HG03342 (cell line): Measurements from ENCODE around the gene IPPK.

ENCODE experiments used
- ATAC-seq: cut with Tn5 transposase; IDR thresholded peaks from one replicate; pipeline ENCODE4 v1.9.1; 2021; ENCODE audit warnings: mild to moderate bottlenecking, moderate library complexity; ENCODE audit not compliant: unreplicated experiment

IPPK gene

DNA sequence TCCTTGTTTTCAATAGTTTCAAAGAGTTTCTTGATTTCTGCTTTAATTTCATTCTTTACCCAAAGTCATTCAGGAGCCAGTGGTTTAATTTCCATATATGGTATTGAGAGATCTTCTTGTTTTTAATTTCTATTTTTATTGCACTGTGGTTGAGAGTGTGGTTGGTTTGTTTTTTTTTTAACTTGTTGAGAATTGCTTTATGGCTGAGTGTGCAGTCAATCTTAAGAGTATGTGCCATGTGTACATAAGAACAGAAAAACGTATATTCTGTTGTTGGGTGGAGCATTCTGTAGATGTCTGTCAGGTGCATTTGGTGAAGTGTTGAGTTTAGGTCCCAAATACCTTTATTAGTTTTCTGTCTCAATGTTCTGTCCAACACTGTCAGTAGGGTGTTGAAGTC lies 26.7 kb upstream of the IPPK start:
- no peak for ATAC-seq

DNA sequence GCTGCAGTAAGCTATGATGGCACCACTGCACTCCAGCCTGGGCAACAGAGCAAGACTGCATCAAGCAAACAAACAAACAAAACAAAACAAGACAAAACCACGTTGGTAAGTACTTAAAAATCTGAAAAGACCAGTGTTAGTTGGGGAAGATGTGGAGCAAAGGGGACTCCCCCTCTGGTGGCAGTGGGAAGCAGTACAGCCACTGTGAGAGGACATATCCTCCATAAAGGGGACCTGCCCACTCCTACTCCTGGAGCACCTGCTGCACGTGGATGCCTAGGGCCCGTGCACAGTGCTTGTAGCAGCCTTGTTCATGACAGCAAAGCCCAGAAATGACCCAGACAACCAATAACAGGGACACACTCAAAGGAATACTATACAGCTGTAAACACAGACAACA lies 17.0 kb upstream of the IPPK start:
- no peak for ATAC-seq

DNA sequence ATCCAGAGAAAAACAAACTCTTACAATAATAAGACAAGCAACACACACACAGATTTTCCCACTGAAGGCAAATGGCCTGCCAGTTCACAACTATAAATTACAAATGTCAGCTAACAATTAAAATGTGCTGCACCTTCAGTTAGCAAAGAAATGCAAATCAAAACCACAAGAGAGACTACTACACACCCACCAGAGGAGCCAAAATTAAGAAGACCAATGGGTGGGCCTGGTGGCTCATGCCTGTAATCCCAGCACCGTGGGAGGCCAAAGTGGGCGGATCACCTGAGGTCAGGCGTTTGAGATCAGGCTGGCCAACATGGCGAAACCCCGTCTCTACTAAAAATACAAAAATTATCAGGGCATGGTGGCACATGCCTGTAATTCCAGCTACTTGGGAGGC lies 15.1 kb upstream of the IPPK start:
- no peak for ATAC-seq

DNA sequence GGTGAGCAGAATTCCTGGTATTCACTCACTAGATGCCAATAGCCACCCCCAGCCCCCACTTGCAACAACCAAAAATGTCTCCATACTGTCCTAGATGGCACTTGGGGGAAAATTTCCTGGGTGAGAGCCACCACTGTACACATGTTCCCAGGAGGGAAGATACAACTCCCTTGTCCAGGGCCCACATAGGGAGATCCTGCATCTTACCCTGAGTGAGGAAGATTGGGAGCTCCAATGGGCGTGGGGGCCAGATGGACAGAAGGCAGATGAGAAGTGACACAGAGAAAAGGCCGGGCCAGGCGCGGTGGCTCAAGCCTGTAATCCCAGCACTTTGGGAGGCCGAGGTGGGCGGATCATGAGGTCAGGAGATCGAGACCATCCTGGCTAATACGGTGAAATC lies 12.3 kb upstream of the IPPK start:
- ATAC-seq, result no peak

DNA sequence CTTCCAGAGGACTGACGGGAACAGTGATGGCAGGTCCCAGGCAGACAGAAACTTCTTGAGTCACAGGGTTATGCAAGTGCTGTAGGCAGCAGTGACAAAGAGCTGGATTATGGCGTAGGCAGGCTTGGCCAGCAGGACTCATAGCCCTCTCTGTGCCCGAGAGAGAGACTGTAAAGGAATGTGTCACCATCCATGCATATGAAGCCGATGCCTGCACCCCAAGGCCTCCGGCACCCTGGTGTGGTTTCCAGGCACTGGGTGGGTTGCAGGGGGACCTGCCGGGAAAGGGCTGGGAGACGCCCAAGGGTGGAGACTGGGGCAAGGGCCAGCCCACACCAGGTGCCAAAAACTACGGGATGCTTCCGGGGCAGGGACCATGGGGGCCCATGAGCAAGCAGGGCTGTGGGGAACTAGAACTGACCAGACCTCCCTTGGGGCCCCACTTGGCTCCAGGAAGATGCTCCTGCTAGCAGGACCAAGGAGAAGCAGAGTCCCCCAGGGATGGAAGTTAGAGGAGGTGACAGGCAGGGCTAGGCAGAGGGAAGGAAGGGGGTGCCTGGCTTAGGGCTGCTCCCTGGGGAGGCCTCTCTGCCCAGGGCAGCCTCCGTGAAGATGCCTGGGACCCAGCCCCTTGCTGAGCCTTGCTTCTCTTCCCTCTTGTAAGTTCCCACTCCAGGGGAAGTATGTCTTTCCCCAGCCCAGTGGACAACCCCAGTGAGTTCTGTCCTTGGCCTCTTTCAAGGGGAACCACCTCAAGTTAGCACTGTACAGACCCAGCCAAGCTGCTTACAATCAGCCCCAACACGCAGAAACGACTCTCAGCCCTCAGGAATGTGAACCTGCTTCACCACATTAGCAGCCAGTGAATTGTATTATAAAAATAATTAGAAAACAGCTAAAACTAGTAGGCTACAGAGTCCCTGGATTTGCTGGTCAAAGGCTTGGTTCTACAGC lies 10.5 kb upstream of the IPPK start:
- ATAC-seq, result no peak

DNA sequence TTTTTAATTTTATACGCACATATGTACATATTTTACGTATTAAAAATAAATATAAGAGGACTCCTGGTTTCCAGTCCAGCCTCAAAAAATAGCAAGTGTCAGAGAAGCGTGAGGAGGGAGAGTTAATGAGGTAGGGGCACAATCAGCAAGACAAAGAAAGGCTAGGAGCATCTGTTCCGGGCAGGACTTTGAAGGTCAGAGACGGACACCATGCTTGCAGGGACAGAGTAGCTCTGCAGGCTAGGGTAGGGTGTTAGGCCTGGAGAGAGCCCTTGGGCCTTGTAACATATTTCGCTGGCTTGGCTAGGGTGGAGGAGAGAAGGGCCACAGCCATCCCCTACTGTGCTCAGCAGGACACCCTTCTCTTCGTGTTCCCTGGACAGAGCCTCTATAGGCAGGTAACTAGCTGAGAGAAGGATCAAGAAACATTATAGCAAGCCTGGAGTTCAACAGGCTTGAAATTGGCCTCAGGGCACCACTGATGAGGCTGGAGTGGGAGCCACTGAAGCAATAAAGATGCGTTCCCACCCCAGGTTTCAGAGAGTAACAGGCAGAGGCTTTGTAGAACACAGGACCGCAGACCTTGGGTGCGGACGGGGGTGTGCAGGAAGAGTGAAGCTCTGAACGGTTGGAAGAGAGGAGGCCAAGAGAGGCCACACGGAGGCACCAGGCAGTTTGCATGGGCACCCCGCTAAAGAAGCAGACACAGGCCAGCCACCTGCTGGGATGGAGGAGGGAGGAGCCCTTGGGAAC lies 9.7 kb upstream of the IPPK start:
- no peak for ATAC-seq

DNA sequence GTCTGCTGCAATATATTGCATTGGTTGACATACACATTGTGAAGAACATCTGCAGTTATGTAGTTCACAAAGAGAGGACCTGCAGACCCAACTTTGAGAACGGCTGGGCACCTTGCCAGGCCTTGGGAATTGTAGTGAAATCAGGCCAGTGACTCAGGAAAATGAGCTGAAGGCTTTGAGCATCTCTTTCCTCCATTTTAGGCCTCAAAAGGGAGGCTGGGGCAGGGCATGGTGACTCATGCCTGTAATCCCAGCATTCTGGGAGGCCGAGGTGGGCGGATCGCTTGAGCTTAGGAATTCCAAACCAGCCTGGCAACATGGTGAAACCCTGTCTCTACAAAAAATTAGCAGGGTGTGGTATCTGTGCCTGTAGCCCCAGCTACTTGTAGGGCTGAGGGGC lies 1.4 kb upstream of the IPPK start:
- no peak for ATAC-seq

DNA sequence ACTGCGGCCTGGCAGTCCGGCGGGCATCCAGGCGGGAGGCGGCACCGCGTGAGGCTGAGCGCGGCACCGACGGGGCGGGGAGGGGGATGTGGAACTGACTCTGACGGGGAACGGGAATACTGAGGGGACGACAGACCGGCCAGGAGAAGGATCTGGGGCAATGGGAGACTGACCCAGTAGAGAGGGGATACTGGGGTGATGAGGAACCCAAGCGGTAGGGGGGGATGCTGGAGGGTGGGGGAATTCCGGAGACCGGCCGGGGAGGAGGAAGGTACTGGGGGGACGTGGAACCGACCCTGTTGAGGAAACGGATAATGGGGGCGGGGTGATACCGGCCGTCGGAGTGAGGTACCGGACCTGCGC lies 423 bp downstream of the IPPK start:
- peak; percentile 8 for ATAC-seq

DNA sequence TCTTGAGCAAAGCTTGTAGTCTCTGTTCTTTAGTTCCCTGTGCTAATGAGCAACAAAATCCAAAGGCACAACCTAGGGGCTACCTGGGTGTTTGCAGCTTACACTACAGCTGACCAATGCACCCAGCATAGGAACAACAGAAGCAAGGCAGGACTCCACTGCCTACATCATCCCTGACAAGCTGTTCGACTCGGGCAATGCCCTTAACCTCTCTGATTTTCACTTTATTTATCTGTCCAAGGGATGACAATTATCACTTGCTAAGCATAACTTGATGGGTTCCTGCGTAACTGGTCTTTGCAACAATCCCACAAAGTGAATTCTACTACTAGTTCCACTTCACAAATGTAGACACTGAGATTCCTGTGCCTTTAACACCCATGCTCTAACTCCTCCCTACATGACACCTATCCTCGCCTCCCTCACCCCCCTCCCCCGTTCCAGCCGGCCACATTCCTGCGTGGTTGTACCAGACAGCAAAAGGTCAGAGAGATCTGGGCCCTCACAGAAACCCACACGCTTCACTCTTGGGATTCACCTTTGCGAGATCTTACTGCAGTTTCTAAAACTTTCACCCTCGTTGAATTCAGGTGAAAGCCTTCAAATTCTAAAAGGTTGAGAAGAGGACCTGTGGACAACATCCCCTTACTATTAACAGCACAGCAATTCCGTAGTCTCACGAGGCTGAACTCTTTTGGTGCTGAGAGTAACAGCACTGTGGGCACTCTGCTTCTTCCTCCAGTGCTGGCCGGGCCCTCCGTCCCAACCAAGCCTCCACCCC lies 995 bp downstream of the IPPK start:
- ATAC-seq, result peak; percentile 1

DNA sequence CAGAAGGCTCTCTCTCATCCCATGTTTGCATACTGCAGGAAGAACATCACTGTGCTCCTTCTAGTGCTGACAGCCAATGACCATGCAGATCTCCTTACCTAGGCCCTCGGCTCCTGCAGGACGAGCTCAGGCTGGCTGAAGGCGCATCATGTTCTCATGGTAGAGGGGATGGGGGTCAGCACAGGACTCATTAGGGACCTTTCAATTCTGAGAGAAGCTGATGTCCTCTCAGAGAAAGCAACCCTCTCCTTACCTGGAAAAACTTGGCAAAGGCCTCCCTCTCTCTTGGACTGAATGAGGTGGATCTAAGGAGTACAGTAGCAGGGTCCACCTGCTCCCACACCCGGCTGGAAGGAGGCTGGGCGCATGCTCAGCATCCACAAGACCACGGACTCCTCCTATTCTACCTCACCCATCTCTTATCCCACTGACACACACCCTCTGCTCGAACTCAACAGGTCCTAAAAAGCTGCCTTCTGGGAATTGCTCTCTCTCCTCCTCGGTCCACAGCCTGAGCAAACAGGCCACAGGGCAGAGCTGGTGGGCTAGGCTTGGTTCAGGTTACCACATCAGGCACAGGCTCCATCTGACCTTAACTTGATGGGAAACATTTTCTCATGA lies 2.9 kb downstream of the IPPK start:
- ATAC-seq, result no peak

DNA sequence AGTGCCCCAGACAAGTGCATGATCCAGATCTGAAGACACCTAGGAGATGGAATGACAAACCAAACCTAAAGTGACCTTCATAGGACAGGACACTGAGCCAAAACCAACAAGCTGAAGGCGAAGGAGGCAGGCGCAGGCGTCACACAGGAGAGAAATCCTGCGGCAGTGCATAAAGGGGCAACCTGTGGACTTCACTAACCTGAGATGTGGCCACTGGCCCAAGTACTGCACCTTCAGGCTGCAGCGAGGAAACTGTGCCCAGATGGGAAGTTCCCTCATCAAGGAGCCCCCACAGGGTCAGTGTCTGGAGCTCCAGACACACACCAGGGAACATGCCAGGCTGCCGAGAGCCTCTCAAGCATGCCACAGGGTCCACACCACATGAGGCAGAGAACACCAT lies 3.7 kb downstream of the IPPK start:
- no peak for ATAC-seq

DNA sequence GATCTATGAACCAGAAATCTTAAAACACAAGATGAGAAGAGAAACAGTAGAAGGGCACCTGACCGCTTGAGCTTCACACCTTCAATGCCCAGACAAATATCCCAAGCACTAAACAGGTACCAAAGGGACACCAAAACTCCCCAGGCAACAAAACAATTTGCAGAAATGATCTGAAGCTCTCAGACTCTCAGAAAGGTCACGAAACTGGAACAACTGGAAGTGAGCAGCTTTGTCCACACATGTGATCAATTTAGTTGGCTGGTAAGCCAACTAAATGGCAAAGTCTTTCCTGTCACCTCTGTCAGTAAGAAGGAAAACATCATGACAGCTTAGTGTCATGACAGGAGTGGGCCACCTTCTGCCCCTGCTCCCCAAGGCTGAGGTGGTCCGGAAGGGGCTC lies 4.1 kb downstream of the IPPK start:
- ATAC-seq, result no peak

DNA sequence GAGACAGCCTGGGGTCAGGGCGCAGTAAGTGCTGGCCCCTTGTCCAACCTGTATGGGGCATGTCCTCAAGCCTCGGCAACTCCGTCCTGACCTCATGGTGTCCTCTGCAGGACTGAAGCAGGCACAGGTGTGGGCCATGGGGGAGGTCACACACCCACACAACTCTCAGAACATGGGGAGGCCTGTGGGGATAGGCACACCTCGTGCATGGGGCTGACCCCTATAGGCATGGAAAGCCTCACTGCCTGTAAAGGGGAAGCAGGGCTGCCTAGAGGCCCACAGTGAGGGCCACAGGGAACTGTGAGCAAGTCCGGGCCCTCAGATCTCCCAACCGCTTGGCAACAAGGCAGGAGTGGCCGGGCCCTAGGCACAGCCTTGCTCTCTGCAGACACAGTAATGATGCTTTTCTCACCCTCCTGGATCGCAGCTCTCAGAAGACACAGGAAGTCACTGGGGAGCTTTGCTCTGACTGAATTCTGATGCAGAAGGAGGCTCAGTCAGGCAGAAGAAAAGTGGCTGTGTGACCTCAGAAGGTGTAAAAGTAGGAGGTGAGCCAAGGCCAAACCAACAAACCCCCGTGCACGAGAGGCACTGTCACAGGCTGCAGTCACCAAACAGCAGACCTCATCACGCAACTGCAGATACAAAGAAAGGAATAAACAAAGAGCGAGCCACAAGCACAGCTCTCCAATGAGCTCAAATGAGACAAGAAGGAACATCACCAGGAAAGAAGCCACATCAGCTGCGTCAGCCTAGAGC lies 5.4 kb downstream of the IPPK start:
- no peak for ATAC-seq

DNA sequence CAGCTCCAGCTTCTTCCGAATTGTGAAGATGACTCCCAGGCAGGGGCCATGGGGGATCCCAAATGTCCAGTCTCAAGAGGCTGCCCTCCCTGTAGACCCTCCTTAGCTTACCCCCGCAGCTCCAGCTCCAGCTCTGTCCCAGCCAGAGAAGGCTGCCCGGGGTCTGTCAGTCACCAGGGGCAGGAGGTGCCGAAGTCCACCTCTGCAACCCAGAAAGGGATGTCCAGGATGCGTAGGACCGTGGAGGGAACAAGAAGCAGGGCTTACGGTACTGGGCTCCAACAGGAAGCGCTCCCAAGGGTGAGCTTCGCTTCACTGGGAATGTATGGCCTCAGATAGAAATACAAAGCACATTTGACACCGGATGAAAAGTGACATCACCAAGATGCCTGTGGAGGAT lies 6.0 kb downstream of the IPPK start:
- ATAC-seq, result no peak

DNA sequence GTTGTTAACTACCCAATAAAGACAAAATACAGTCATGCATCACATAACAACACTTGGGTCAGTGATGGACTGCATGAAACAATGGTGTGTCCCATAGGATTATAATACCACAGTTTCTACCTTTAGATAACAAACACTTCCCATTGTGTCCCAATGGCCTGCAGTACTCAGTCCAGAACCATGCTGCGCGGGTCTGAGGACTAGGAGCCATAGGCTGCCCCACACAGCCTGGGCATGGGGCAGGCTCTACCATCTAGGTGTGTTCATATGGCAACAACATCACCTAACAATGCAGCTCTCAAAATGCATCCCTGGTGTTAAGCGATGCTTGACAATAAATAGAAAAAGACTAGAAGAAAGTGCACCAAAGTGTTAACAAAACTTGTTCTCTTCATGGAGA lies 6.8 kb downstream of the IPPK start:
- no peak for ATAC-seq

DNA sequence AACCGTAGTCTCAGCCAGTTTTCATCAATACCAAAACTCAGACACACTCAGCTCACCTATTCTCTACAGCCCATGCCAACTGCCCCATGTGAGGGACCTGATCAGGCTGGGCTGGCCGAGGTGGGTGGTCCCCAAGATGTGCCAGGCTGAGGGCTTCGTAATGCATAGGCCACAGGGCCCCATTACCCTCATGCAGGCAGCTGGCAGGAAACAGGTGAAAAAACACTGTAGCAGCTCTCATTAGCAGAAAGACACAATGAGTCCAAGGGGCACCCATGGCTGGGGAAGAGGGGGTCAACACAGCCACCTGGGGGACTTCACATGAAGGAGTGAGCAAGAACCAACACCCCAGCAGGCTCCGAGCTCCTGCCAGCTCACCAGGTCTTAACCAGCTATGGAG lies 8.2 kb downstream of the IPPK start:
- no peak for ATAC-seq

DNA sequence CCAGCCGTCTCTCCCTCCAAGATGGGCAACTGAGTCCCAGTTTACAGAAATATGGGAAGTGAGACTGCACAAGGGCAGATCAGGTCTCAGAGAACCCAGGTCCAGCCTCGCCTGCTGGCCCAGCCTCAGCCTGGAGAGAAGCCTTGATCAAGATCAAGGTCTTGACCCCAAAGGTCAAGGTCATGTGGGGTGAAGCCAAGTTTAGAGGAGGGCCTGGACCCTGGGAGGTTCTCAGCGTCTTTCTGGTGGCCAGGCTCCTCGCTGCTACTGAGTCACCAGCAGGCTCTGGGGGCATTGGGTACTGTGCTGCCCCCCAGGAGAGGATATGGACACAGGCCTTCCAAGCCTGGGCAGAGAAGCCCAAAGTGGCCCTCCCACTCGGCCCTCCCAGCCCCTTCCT lies 8.8 kb downstream of the IPPK start:
- no peak for ATAC-seq

DNA sequence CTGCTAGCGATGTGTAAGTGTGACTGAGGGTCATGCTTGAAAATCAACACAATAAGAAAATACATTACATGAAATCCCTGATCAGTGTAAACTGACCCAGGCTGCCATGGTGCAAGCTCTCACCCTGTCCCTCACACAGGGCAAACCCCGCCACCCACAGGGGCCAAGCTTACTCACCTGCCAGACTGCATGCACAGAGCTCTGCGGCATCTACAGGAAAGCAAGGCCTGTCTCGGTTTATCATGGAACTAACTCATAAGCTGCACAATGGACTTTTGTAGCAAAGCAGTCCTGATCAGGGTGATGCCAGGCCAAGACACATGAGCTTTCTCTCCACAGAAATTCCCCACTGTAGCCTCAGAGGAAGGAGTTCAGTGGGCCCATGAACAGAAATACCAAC lies 9.7 kb downstream of the IPPK start:
- no peak for ATAC-seq

DNA sequence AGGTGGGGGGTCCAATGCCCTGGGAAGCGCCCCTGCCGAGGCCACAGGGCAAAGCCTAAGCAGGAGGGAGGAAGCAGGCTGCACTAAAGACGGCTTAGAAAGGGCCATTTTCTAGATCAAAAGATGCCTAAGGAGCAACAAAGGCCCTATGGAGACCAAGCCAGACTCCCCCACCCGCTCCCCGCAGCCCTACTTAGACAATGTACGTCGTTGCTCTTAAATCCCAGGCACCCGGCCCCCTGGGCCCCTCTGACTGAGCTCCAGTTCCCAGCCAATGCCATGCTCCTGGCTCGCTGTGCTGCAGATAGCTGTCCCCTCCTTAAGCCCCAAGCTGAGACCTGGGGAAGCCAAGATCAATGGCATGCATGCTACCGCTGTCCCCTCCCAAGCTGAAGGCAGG lies 10.3 kb downstream of the IPPK start:
- ATAC-seq, result no peak

DNA sequence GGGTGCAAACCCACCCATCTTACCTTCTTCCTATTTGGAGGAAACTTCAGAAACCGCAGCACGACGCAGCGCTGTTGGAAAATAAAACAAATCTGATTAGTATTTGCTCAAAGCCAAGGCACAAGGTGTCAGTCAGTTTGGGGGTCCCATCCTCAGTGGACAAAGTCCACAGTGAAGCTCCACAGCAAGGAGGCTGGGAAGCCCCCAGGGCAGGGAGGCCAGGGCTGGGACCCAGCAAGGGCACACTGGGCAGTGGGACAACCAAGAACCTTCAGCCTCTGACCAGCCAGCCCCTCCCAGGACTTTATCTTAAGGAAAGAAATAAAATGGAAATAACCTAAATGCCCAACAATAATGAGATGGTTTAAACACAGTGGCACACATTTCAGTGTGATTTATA lies 11.3 kb downstream of the IPPK start:
- no peak for ATAC-seq
